ENCODE results near the gene GLO1.
A peak's percentile ranks its signal among the peaks of the same experiment; 100 is the strongest.
"Not testable (repeated sequence)": the region's sequence is repeated elsewhere in the genome, so short reads cannot be mapped to it uniquely, and the experiment has no call there.

GLO1 gene

DNA sequence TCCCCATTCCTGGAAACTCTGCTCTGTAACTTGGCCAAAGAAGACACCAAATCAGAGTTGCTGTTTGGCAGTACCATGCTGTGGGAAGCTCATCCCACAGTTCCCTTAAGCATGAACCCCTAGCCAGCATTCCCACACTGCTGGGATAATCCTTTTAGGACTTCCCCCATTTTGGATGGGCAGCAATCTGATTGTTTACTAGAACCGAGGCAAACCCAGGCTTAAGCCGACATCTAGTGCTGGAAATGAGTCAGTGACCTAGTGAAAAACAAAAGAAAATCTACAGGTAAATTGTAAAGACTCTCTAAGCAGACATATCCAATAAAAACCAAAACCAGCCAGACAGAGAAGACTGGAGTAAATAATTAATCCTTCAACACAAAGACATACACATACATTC lies 17.4 kb upstream of the GLO1 start:
- peaks cover 37% of the 10 kb centered on the region for H3K27me3 Mint-ChIP-seq (ENCODE audit: low read depth)
- no peak overlapping the region for H3K27ac Mint-ChIP-seq
- H3K36me3 Mint-ChIP-seq (ENCODE audit: low read depth) = peaks cover 2% of the 10 kb centered on the region
- H3K4me3 Mint-ChIP-seq = no peak overlapping the region
- H3K9me3 Mint-ChIP-seq = no peaks in the 10 kb centered on the region
- peaks cover 6% of the 10 kb centered on the region for H3K4me1 Mint-ChIP-seq (ENCODE audit: low read depth)
- no peak for DNase-seq (ENCODE audit: low spot score)

DNA sequence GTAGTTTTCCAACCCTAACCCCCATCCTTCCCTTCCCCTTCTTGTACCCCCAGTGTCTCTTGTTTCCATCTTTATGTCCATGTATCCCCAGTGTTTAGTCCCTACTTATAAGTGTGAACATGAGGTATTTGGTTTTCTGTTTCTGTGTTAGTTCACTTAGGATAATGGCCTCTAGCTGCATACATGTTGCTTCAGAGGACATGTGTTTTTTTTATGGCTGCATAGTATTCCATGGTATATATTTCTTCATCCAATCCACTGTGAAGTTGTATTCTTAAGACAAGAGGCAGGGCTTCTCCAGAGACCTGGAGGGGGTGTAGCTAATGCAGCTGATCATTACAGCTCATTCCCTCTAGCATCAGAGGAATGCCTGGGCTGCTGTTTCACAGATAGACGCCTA lies 16.4 kb upstream of the GLO1 start:
- peaks cover 9% of the 10 kb centered on the region for H3K4me1 Mint-ChIP-seq (ENCODE audit: low read depth)
- no peaks in the 10 kb centered on the region for H3K9me3 Mint-ChIP-seq
- peaks cover 37% of the 10 kb centered on the region for H3K27me3 Mint-ChIP-seq (ENCODE audit: low read depth)
- H3K36me3 Mint-ChIP-seq (ENCODE audit: low read depth) = peaks cover 2% of the 10 kb centered on the region
- H3K27ac Mint-ChIP-seq = no peak overlapping the region
- no peak overlapping the region for H3K4me3 Mint-ChIP-seq
- no peak for DNase-seq (ENCODE audit: low spot score)

DNA sequence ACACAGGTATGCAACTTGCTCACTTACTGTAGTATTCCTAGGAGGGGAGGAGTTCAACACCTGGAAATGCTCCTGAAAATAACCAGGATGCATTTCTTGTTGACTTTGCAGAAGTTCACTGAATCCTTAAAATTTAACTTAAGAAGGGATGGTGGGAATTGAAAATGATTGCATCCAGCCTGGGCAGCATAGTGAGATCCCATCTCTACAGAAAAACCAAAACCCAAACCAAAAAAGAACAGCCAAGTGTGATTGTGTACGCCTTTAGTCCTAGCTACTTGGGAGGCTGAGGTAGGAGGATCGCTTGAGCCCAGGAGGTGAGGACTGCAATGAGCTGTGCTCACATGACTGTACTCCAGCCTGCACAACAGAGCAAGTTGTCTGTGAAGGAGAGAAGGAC lies 13.9 kb upstream of the GLO1 start:
- no peak for DNase-seq (ENCODE audit: low spot score)
- H3K27me3 Mint-ChIP-seq (ENCODE audit: low read depth) = peaks cover 31% of the 10 kb centered on the region
- H3K27ac Mint-ChIP-seq = no peak overlapping the region
- H3K4me1 Mint-ChIP-seq (ENCODE audit: low read depth) = peaks cover 33% of the 10 kb centered on the region
- H3K4me3 Mint-ChIP-seq = no peak overlapping the region
- peaks cover 6% of the 10 kb centered on the region for H3K9me3 Mint-ChIP-seq
- H3K36me3 Mint-ChIP-seq (ENCODE audit: low read depth) = peaks cover 6% of the 10 kb centered on the region

DNA sequence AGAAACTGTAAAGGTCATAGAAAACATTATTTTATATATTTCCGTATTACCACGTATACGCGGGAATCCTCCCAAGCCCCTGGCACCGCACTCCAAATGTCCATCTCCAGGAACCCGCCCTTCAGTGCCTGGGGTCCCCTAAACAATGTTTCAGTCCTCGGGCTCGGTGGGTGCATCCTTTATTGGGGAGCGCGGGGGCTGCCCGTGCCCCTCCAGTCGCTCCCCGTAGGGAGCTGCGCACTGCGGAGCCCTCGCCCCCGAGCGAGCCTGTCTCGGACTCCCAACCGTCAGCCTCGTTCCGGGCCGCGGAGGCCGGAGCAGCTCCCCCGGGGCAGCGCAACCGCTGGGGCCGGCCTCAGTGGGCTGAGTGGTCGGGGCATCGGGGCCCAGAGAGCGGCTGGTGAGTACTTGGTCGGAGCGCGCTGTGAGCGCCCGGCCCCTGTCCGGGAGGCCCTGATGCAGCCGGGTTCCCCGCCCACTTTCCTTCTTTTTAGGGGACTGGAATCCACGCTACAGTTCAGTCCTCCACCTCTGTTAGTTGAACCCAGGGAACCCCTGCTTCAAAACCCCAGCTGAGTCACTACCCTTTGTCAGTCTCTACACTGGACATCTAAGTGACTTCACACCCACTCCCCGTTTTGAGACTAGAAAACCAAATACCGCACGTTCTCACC lies 12.2 kb upstream of the GLO1 start, which contains the start of gene DNAH8:
Gene DNAH8, plus strand, starts transcription at position 296 of the 674 bp plus-strand sequence. CDS start 7,499 bp downstream, outside the sequence.
- DNase-seq (ENCODE audit: low spot score) = peak; percentile 24
- H3K9me3 Mint-ChIP-seq = peaks cover 12% of the 10 kb centered on the region
- H3K27ac Mint-ChIP-seq = peak within 1 kb of the TSS; percentile 95
- H3K27me3 Mint-ChIP-seq (ENCODE audit: low read depth) = peaks cover 25% of the 10 kb centered on the region
- peaks cover 37% of the 10 kb centered on the region for H3K4me1 Mint-ChIP-seq (ENCODE audit: low read depth)
- H3K36me3 Mint-ChIP-seq (ENCODE audit: low read depth) = peaks cover 11% of the 10 kb centered on the region
- H3K4me3 Mint-ChIP-seq = peak within 1 kb of the TSS; percentile 70

DNA sequence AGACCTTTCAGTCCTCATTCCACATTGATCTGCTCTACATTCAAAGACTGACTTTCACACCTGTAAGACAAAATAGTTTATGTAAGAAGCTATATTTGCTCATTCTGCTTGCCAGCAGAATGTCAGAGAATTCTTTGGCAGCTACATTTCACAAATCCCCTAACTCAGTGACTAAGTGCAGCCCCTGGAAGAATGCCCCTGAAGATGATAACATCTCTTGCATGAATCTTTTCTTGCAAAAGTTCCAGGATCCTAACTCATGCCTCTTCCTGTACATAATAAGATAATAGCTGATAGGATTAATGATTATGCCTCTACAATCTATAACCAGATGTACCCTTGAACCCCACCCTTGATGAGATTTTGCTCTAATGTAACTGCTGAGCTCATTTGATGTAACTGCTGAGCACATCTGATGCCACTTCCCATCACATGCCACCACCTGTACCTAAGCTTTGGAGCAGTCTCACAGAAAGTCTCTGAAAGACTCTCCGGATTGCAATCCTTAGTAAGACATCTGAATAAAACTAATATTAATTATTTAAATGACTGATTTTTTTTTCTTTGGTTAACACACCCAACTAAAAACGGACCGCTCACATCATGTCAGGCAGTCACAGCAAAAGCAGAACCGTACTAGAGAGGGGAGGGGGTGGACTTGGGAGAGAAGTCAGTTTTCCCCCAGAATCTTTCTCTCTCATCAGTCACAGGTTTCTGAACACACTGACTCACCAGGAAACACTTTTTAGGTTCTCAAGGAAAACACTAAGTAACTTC lies 11.5 kb upstream of the GLO1 start:
- peak overlapping the region; percentile 70 for H3K4me3 Mint-ChIP-seq
- H3K27ac Mint-ChIP-seq = peak overlapping the region; percentile 95
- DNase-seq (ENCODE audit: low spot score) = no peak
- H3K9me3 Mint-ChIP-seq = peaks cover 17% of the 10 kb centered on the region
- peaks cover 41% of the 10 kb centered on the region for H3K4me1 Mint-ChIP-seq (ENCODE audit: low read depth)
- H3K36me3 Mint-ChIP-seq (ENCODE audit: low read depth) = peaks cover 13% of the 10 kb centered on the region
- H3K27me3 Mint-ChIP-seq (ENCODE audit: low read depth) = peaks cover 21% of the 10 kb centered on the region

DNA sequence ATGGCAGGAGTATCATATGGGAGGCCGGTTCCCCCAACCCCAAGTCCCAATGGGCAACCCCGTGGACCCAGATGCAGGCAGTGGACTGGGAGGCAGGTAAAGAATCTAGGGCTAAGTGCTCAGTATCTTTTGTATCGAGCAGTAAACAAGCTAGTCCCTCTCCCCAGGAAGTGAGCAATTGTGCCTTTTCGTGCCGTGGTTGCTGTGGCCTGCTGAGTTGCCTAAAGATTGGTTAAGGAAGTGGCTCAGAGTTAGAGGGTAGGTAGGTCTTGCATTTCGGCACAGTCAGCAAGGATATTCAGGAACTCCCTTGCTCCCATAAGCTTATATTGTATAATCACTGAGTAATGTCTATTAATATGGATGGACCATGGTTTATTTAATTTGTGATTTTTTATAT lies 10.9 kb upstream of the GLO1 start:
- H3K27me3 Mint-ChIP-seq (ENCODE audit: low read depth) = peaks cover 16% of the 10 kb centered on the region
- peaks cover 17% of the 10 kb centered on the region for H3K9me3 Mint-ChIP-seq
- H3K4me3 Mint-ChIP-seq = peak overlapping the region; percentile 70
- peaks cover 13% of the 10 kb centered on the region for H3K36me3 Mint-ChIP-seq (ENCODE audit: low read depth)
- H3K27ac Mint-ChIP-seq = peak overlapping the region; percentile 95
- H3K4me1 Mint-ChIP-seq (ENCODE audit: low read depth) = peaks cover 41% of the 10 kb centered on the region
- DNase-seq (ENCODE audit: low spot score) = peak; percentile 78

DNA sequence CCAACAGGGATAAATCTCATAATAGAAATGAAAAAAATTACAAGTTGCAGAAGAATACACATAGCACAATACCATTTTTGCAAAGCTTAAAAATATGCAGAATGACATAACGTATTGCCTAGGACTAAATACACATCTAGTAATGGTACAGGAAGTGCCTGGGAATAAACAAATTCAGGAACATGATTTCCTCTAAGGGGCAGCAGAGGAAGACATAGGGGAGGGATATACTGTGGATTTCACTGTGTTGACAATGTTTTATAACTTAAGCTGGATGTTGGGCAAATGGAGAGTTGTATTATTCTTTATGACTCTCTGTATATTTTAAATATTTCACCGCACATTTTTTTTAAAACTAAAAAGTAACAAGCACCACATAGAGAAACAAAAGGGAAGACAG lies 5.6 kb upstream of the GLO1 start:
- Mint-ChIP-seq H3K27ac (no peak overlapping the region), H3K4me1 (ENCODE audit: low read depth) (peaks cover 44% of the 10 kb centered on the region), H3K9me3 (peaks cover 17% of the 10 kb centered on the region), H3K4me3 (no peak overlapping the region), H3K36me3 (ENCODE audit: low read depth) (peaks cover 11% of the 10 kb centered on the region), H3K27me3 (ENCODE audit: low read depth) (peaks cover 17% of the 10 kb centered on the region)
- DNase-seq (ENCODE audit: low spot score) = no peak

DNA sequence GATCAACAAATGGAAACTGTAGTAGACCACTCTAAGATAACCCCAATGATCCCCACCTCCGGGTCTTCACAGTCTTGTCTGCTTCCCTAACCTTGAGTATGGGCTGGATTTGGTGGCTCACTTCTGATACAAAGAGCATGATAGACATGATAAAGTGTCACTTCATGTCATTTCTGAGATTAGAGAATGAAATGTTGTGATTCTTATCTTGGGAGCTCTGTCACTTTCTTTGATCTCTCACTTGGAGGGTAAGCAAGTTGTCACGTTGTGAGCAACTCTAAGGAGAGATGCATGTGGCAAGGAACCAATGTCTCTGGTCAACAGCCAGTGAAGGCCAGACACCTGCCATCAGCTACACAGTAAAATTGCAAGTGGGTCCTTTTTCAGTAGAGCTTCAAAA lies 3.0 kb upstream of the GLO1 start:
- peaks cover 40% of the 10 kb centered on the region for H3K4me1 Mint-ChIP-seq (ENCODE audit: low read depth)
- H3K4me3 Mint-ChIP-seq = no peak overlapping the region
- H3K27me3 Mint-ChIP-seq (ENCODE audit: low read depth) = peaks cover 17% of the 10 kb centered on the region
- H3K36me3 Mint-ChIP-seq (ENCODE audit: low read depth) = peaks cover 21% of the 10 kb centered on the region
- no peak overlapping the region for H3K27ac Mint-ChIP-seq
- no peak for DNase-seq (ENCODE audit: low spot score)
- H3K9me3 Mint-ChIP-seq = peaks cover 11% of the 10 kb centered on the region

DNA sequence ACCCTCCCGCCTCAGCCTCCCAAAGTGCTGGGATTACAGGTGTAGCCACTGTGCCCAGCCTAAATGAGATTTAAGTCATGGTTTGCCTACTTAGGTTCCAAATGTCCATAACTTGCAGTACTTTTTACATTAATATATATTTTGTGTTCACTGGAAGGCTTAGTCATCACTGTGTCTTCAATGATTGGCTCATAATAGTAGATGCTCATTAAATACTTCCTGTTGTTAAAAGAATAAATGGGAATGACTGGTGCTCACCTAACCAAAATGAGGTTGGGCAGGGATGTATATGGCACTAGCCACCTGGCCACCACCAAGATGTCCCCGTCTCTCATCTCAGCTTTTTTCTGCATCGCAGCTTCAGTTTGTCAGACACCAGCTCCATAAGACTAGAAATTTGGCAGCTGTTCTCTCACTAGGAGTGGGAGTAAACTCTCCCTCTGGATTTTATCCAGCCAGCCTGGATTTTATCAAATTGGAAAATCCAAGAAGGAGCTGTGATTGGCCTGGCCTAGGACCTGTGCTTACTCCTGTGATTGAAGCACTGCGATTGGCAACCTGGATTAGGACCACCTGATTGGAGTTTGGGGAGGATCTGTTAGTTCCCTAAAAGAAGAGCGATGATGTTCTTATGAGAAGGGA lies 1.1 kb upstream of the GLO1 start:
- H3K4me3 Mint-ChIP-seq = no peak overlapping the region
- peaks cover 15% of the 10 kb centered on the region for H3K9me3 Mint-ChIP-seq
- peaks cover 33% of the 10 kb centered on the region for H3K36me3 Mint-ChIP-seq (ENCODE audit: low read depth)
- no peak for DNase-seq (ENCODE audit: low spot score)
- H3K27ac Mint-ChIP-seq = no peak overlapping the region
- H3K4me1 Mint-ChIP-seq (ENCODE audit: low read depth) = peaks cover 42% of the 10 kb centered on the region
- H3K27me3 Mint-ChIP-seq (ENCODE audit: low read depth) = peaks cover 17% of the 10 kb centered on the region

DNA sequence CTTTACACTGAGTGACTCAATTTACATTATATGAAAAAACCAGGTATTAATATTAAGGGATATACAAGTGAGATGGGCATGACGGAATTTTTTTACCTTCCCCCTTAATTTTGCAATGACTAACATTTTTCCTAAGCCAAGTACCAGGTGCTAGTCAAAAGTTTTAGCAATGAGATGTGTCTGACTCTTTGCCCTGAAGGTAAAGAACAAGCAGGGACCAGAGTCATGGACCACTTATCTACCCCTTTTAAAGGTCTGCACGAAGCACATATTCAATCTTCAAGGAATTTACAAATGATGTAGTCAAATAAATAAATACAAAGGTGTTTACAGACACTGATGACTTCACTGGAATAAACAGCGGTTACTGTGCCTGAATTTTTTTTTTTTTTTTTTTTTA lies 1.4 kb downstream of the GLO1 start:
- Mint-ChIP-seq H3K9me3 (peaks cover 18% of the 10 kb centered on the region), H3K4me1 (ENCODE audit: low read depth) (peaks cover 53% of the 10 kb centered on the region), H3K4me3 (peak overlapping the region; percentile 91), H3K27me3 (ENCODE audit: low read depth) (peaks cover 2% of the 10 kb centered on the region), H3K27ac (peak overlapping the region; percentile 18), H3K36me3 (ENCODE audit: low read depth) (peaks cover 44% of the 10 kb centered on the region)
- no peak for DNase-seq (ENCODE audit: low spot score)

DNA sequence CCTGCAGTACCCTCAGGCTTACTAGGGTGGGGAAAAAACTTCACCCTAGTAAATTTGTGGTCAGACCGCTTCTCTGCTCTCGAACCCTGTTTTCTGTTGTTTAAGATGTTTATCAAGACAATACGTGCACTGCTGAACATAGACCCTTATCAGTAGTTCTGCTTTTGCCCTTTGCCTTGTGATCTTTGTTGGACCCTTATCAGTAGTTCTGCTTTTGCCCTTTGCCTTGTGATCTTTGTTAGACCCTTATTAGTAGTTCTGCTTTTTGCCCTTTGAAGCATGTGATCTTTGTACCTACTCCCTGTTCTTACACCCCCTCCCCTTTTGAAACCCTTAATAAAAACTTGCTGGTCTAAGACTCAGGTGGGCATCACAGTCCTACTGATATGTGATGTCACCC lies 3.2 kb downstream of the GLO1 start:
- not testable (repeated sequence) for H3K4me3 Mint-ChIP-seq; H3K27ac Mint-ChIP-seq; H3K27me3 Mint-ChIP-seq (ENCODE audit: low read depth); DNase-seq (ENCODE audit: low spot score)
- Mint-ChIP-seq H3K4me1 (ENCODE audit: low read depth) (peaks cover 54% of the 10 kb centered on the region), H3K9me3 (peaks cover 18% of the 10 kb centered on the region), H3K36me3 (ENCODE audit: low read depth) (peaks cover 58% of the 10 kb centered on the region)

DNA sequence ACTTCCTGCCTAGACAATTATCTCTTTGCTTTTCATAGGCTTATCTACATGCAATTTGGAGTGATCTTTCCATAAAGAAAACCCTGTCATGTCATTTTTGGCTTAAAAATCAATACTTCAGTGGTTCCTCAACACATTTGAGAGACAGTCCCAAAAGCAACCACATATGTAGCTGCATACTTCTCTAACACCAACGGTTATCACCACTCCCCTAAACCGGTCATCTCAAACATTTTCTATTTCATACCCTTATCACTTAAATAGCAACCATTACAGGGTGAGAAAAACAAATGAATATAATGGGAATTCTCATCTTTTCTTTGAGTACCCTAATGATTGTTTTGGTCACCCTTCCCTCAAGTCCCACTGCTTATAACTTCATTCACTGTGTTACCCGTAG lies 5.1 kb downstream of the GLO1 start:
- Mint-ChIP-seq H3K27me3 (ENCODE audit: low read depth) (no peaks in the 10 kb centered on the region), H3K36me3 (ENCODE audit: low read depth) (peaks cover 66% of the 10 kb centered on the region), H3K4me3 (peak overlapping the region; percentile 17), H3K4me1 (ENCODE audit: low read depth) (peaks cover 51% of the 10 kb centered on the region), H3K27ac (peak overlapping the region; percentile 62), H3K9me3 (peaks cover 18% of the 10 kb centered on the region)
- no peak for DNase-seq (ENCODE audit: low spot score)

DNA sequence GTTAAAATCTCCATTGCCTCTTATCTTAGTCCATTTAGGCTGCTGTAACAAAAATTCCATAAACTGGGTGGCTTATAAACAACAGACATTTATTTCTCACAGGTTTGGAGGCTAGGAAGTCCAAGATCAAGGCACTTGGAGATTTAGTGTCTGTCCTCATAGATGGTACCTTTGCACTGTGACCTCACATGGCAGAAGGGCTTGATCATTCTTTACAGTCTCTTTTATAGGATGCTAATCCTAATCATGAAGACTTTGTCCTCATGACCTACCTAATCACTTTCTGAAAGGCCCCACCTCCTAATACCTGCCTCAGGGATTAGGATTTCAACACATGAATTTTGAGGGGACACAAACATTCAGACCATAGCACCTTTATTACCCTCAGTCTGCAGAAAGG lies 6.6 kb downstream of the GLO1 start:
- Mint-ChIP-seq H3K27ac (no peak overlapping the region), H3K36me3 (ENCODE audit: low read depth) (peaks cover 56% of the 10 kb centered on the region), H3K4me3 (no peak overlapping the region), H3K9me3 (peaks cover 15% of the 10 kb centered on the region), H3K4me1 (ENCODE audit: low read depth) (peaks cover 40% of the 10 kb centered on the region), H3K27me3 (ENCODE audit: low read depth) (no peaks in the 10 kb centered on the region)
- DNase-seq (ENCODE audit: low spot score) = no peak

DNA sequence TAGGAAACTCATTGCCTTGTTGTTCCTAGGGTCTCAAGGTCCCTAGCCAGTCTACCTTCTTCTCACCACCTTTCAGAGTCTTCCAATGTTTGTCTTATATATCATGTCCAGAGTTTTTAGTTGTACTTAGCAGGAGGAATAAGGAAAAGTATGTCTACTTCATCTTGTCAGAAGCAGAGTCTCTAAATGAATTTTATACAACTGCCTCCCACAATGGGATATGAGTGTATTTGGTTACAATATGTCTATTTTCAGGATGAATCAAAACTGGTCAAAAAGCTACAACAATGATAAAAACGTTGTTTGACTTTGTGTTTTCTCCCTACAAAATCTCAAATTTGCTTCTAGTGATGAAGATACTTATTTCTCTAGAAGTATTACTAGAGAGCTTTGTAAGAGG lies 7.0 kb downstream of the GLO1 start:
- Mint-ChIP-seq H3K36me3 (ENCODE audit: low read depth) (peaks cover 52% of the 10 kb centered on the region), H3K9me3 (peaks cover 15% of the 10 kb centered on the region), H3K4me3 (no peak overlapping the region), H3K27me3 (ENCODE audit: low read depth) (no peaks in the 10 kb centered on the region), H3K27ac (peak overlapping the region; percentile 41), H3K4me1 (ENCODE audit: low read depth) (peaks cover 38% of the 10 kb centered on the region)
- DNase-seq (ENCODE audit: low spot score) = no peak
